ENCODE data around the gene CERS5. TPM values are rescaled to one million over a fixed set of nuclear protein-coding genes. Genes with fewer than 3 reads are reported as not detected.

Gene CERS5
- total RNA-seq: 54.6 TPM

GRCh38 chr12:50167049-50167828 lies at the start of gene CERS5:
CERS5 (minus strand) TSS chr12:50167369; CDS start chr12:50167297, 72 bp downstream.

GRCh38 chr12:50111693-50112455 lies 55.3 kb downstream of the CERS5 start, which contains the start of gene COX14:
COX14 (plus strand) TSS chr12:50112236; CDS start chr12:50120044, 7,808 bp downstream.

GRCh38 chr12:50103767-50104321 lies 63.3 kb downstream of the CERS5 start, which contains the start of gene GPD1:
GPD1 (plus strand) TSS chr12:50104008; CDS start chr12:50104051, 43 bp downstream.

GRCh38 chr12:50084775-50085614 lies 82.2 kb downstream of the CERS5 start, which contains the start of gene SMARCD1:
SMARCD1 (plus strand) TSS chr12:50085342; CDS start chr12:50085370, 28 bp downstream.

Other genes with a start within 250 kb of the CERS5 start
- 339 TPM for gene AQP2, start 216.6 kb downstream of the CERS5 start, total RNA-seq
- 3.3 TPM for gene AQP5, start 205.5 kb downstream of the CERS5 start, total RNA-seq
- gene AQP6, start 194.4 kb downstream of the CERS5 start, total RNA-seq: 18.5 TPM
- gene RACGAP1, start 141.9 kb downstream of the CERS5 start, total RNA-seq: 29.2 TPM
- gene ASIC1, start 109.8 kb downstream of the CERS5 start, total RNA-seq: 3.9 TPM
- 110 TPM for gene SMARCD1, start 82.0 kb downstream of the CERS5 start, total RNA-seq
- gene GPD1, start 63.4 kb downstream of the CERS5 start, total RNA-seq: 60.8 TPM
- 48.9 TPM for gene COX14, start 55.1 kb downstream of the CERS5 start, total RNA-seq
- 62.8 TPM for gene LIMA1, start 116.2 kb upstream of the CERS5 start, total RNA-seq
- not detected for gene FAM186A, start 229.2 kb upstream of the CERS5 start, total RNA-seq
- gene LARP4, start 233.5 kb upstream of the CERS5 start, total RNA-seq: 46.8 TPM

All from metanephros (tissue), 1 donor.